Activated CD4-positive, alpha-beta T cell treated with anti-CD3 and anti-CD28 coated beads, Interleukin-2, amount 10 ng/mL, durations not matched to agents 24 days and 14 days (primary cell): ENCODE measurements around the gene COQ8B. TPM values are rescaled to one million over a fixed set of nuclear protein-coding genes. Genes with fewer than 3 reads are reported as not detected.

Experiments used
- DNase-seq: peaks from one replicate; pipeline ENCODE4 v3.0.0; 2022
- H3K27ac Mint-ChIP-seq: one replicate; pipeline ENCODE4 v1.8.0; 2022; ENCODE audit warnings: mild to moderate bottlenecking, mixed read lengths
- H3K27me3 Mint-ChIP-seq: one replicate; pipeline ENCODE4 v1.8.0; 2022; ENCODE audit warnings: mixed read lengths
- H3K36me3 Mint-ChIP-seq: one replicate; pipeline ENCODE4 v1.8.0; 2022; ENCODE audit warnings: low read depth, mild to moderate bottlenecking, mixed read lengths
- H3K4me1 Mint-ChIP-seq: one replicate; pipeline ENCODE4 v1.8.0; 2021; ENCODE audit warnings: mixed read lengths
- H3K4me3 Mint-ChIP-seq: one replicate; pipeline ENCODE4 v1.8.0; 2022; ENCODE audit warnings: mild to moderate bottlenecking, moderate library complexity, mixed read lengths
- H3K9me3 Mint-ChIP-seq: one replicate; pipeline ENCODE4 v1.8.0; 2021; ENCODE audit warnings: mixed read lengths
- intact Hi-C: fragments of 100-400 bp; cut with micrococcal nuclease; formaldehyde crosslinking; loops from one replicate; pipeline ENCODE4 v1.15.1; 2023
- total RNA-seq: library from RNA; stranded (reverse); gene quantifications from 2 replicates; pipeline ENCODE4 v1.2.3, GENCODE V29; 2022

The COQ8B gene
- total RNA-seq, 1 donor from 2014 or later = 33.4 TPM

DNA sequence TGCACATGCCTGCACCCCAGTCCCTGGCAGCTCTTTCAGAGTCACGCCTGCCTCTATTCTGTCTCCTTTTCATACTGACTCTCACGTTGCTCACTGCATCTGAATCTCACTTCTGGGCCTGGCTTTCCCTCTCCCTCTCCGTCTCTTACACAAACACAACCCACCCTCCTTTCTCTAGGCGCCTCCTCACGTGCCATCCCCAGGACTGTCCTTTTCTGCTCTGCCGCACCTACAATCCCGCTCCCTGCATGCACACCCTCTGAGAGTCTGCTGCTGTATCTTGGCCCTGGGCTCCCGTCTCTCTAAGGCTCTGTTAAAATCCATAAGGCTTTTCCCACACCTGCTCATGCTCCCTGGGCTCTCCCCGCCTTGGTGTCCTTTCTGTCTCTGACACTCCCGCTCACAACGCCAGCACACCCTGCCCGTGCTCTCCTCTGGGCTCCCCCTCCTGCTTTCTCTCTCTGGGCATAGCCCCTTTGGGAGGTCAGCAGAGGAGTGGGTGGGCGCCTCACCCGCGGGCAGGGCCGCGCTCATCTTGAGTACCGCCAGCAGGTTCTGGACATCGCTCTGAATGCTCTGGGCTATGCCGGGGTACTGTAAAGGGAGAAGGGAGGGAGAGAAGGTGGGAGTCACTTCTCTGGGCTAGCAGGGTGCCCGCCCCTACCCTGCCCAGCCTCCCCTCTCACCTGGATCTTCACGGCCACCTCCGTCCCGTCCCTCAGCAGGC lies 13.5 kb downstream of the COQ8B start:
- Mint-ChIP-seq H3K27ac (peak overlapping the region; percentile 17), H3K9me3 (no peaks in the 10 kb centered on the region), H3K4me1 (peaks cover 2% of the 10 kb centered on the region)

GRCh38 chr19:40702337-40703012 lies 14.2 kb downstream of the COQ8B start:
- intact Hi-C loops = no loop called here
- H3K4me3 Mint-ChIP-seq = no peak overlapping the region
- peaks cover 32% of the 10 kb centered on the region for H3K36me3 Mint-ChIP-seq
- no peak for DNase-seq
- H3K27me3 Mint-ChIP-seq = no peaks in the 10 kb centered on the region
- H3K4me1 Mint-ChIP-seq = peaks cover 2% of the 10 kb centered on the region
- no peaks in the 10 kb centered on the region for H3K9me3 Mint-ChIP-seq
- no peak overlapping the region for H3K27ac Mint-ChIP-seq

More for the DNA sequence above, 13.5 kb downstream of the COQ8B start:
- no peak for DNase-seq
- Mint-ChIP-seq H3K27me3 (no peaks in the 10 kb centered on the region), H3K36me3 (peaks cover 34% of the 10 kb centered on the region), H3K4me3 (no peak overlapping the region)
- intact Hi-C loops = no loop called here

DNA sequence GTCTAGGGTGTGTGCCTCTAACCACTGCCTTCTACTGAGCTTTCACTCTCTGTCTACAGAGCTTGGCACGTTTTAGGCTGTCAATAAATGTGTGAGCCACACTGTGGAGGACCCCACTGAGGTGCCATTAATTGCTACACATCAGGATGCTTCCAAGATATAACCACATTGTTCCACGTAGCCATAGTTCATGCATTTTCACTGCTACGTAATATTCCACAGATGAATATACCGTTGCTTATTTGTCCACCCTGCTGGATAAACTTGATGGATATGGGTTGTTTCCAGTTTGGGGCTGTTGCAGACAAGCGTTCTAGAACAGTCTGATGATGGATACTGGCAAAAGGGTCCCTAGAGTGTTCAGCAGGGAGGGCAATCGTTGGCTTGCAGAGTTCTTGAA lies 14.9 kb downstream of the COQ8B start:
- H3K27me3 Mint-ChIP-seq = no peaks in the 10 kb centered on the region
- H3K4me3 Mint-ChIP-seq = no peak overlapping the region
- intact Hi-C loops = no loop called here
- no peak overlapping the region for H3K27ac Mint-ChIP-seq
- peaks cover 2% of the 10 kb centered on the region for H3K4me1 Mint-ChIP-seq
- no peaks in the 10 kb centered on the region for H3K9me3 Mint-ChIP-seq
- DNase-seq = no peak
- H3K36me3 Mint-ChIP-seq = peaks cover 32% of the 10 kb centered on the region

DNA sequence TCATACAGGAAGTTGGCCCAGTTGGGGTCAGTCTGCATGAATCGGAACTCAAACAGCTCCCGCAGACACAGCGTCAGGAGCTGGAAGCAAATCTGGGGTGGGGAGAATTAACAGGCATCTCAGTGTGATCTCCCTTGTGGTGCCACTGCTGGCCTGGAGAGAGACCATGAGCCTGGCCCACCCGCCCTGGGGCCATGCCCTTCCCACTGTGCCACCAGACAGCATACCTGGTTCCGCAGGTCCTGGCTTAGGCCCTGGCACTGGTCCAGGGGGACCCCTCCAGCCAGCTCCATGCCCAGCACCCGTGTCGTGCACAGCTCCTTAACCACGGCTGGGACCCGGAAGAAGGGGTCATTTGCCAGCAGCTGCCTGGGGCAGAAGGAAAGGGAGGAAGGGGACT lies 16.6 kb downstream of the COQ8B start:
- intact Hi-C loops = no loop called here

GRCh38 chr19:40697007-40697406 lies 19.7 kb downstream of the COQ8B start:
- Mint-ChIP-seq H3K27me3 (no peaks in the 10 kb centered on the region), H3K4me3 (no peak overlapping the region), H3K4me1 (peaks cover 2% of the 10 kb centered on the region), H3K27ac (no peak overlapping the region), H3K36me3 (peaks cover 15% of the 10 kb centered on the region), H3K9me3 (no peaks in the 10 kb centered on the region)
- no peak for DNase-seq
- intact Hi-C loops = no loop called here

More for the DNA sequence above, 16.6 kb downstream of the COQ8B start:
- no peak overlapping the region for H3K27ac Mint-ChIP-seq
- no peaks in the 10 kb centered on the region for H3K9me3 Mint-ChIP-seq
- H3K4me1 Mint-ChIP-seq = no peaks in the 10 kb centered on the region
- no peak overlapping the region for H3K4me3 Mint-ChIP-seq
- DNase-seq = no peak
- H3K36me3 Mint-ChIP-seq = peaks cover 29% of the 10 kb centered on the region
- no peaks in the 10 kb centered on the region for H3K27me3 Mint-ChIP-seq

DNA sequence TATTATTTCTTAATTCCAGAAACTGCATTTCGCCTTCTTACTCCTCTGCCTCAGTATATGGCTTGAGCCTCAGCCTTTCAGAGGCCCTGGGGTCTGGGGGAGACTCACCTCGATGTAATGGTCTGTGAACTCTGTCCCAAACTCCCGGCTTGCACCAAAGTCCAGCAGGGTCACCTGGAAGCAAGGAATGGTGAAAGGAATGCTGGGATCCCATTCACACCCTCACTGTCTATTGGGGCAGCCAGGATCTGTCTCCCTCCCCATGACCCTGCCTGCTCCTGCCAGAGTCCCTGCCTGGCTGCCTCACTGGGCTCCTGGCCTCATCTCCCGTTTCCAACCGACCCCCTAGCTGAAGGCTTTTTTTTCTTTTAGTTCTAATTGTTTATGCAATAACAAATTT lies 20.8 kb downstream of the COQ8B start:
- peaks cover 4% of the 10 kb centered on the region for H3K4me1 Mint-ChIP-seq
- H3K27ac Mint-ChIP-seq = no peak overlapping the region
- H3K27me3 Mint-ChIP-seq = no peaks in the 10 kb centered on the region
- no peak overlapping the region for H3K4me3 Mint-ChIP-seq
- no peak for DNase-seq
- no peaks in the 10 kb centered on the region for H3K9me3 Mint-ChIP-seq
- intact Hi-C loops = no loop called here
- H3K36me3 Mint-ChIP-seq = peaks cover 12% of the 10 kb centered on the region

GRCh38 chr19:40693896-40694295 lies 22.8 kb downstream of the COQ8B start:
- intact Hi-C loops = no loop called here

GRCh38 chr19:40693150-40693788 lies 23.4 kb downstream of the COQ8B start:
- no peaks in the 10 kb centered on the region for H3K27me3 Mint-ChIP-seq
- no peak for DNase-seq
- no peak overlapping the region for H3K4me3 Mint-ChIP-seq
- peaks cover 8% of the 10 kb centered on the region for H3K36me3 Mint-ChIP-seq
- H3K4me1 Mint-ChIP-seq = peaks cover 4% of the 10 kb centered on the region
- H3K9me3 Mint-ChIP-seq = no peaks in the 10 kb centered on the region
- intact Hi-C loops = no loop called here
- no peak overlapping the region for H3K27ac Mint-ChIP-seq

More at GRCh38 chr19:40693896-40694295, 22.8 kb downstream of the COQ8B start:
- Mint-ChIP-seq H3K9me3 (no peaks in the 10 kb centered on the region), H3K36me3 (peaks cover 8% of the 10 kb centered on the region), H3K4me1 (peaks cover 4% of the 10 kb centered on the region), H3K4me3 (no peak overlapping the region), H3K27me3 (no peaks in the 10 kb centered on the region), H3K27ac (no peak overlapping the region)
- DNase-seq = no peak

DNA sequence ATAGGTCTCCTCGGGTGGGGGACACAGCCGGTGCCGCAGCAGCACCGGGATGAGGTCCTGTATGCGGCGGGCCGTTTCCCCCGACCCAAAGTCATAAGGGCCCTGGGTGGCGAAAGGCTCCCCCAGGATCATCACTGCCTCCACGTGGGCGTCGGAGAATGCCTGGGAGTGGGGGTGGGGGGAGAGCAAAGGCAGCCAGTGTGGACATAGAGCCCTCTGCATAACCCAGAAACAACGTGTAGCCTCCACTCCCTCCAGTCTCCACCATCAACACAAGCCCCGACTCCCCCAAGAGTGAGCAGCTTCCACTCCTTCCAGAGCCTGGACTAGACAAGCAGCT lies 24.5 kb downstream of the COQ8B start:
- Mint-ChIP-seq H3K4me1 (peaks cover 4% of the 10 kb centered on the region), H3K27ac (peak overlapping the region; percentile 59), H3K4me3 (no peak overlapping the region), H3K9me3 (no peaks in the 10 kb centered on the region), H3K36me3 (peaks cover 8% of the 10 kb centered on the region), H3K27me3 (no peaks in the 10 kb centered on the region)
- DNase-seq = no peak
- intact Hi-C loops = no loop called here

GRCh38 chr19:40691421-40692211 lies 25.1 kb downstream of the COQ8B start:
- peak overlapping the region; percentile 94 for H3K27ac Mint-ChIP-seq
- peaks cover 4% of the 10 kb centered on the region for H3K4me1 Mint-ChIP-seq
- peaks cover 8% of the 10 kb centered on the region for H3K36me3 Mint-ChIP-seq
- peak overlapping the region; percentile 91 for H3K4me3 Mint-ChIP-seq
- intact Hi-C loops = loop anchor here (1.0 kb wide), 2 partner anchors 24 to 60 kb away; partner anchors contain the start of gene SNRPA
- H3K9me3 Mint-ChIP-seq = no peaks in the 10 kb centered on the region
- DNase-seq = peak; percentile 64
- H3K27me3 Mint-ChIP-seq = no peaks in the 10 kb centered on the region

DNA sequence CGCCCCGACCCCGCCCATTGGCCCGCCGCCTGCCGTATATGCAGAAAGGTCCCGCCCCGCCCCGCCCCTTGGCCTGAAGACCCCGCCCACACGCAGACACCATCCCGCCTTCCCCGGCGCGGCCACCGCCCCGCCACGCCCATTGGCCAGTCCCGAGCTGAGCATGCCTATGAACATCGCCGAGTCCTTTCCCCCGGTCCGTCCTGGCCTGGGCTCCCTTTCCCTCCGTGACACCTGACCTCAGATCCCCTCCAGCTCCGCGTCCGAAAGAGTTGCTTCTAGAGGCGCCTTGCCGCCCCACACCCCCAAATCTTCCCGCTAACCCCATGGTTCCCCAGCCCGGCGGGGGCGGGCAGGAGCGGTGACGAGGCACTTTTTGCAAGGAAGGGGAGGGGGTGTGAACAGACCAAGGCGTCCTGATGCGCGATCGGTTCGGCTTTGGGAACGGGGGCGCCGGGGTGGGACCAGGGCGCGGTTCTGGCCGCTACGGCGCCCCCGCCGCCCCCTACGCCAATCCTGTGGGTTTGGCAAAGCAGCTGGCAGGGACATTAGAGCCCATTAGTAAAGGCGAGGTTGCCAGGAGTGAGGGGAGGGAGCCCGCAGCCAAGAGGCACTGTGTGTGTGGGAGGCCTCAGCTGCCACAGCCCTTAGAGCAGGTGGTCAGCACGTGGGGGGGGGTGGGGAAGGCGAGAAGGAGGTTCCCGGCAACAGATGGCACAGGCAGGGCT lies 25.8 kb downstream of the COQ8B start:
- Mint-ChIP-seq H3K27ac (peak overlapping the region; percentile 94), H3K4me1 (peaks cover 4% of the 10 kb centered on the region), H3K9me3 (no peaks in the 10 kb centered on the region), H3K4me3 (peak overlapping the region; percentile 91), H3K27me3 (no peaks in the 10 kb centered on the region), H3K36me3 (peaks cover 11% of the 10 kb centered on the region)
- DNase-seq = peak; percentile 95
- intact Hi-C loops = loop anchor here (1.0 kb wide), 3 partner anchors 24 to 60 kb away; partner anchors contain the start of gene SNRPA

- intact Hi-C loops = loop anchor here (1.0 kb wide), 1 partner anchor 27 kb away; no protein-coding TSS in a partner anchor
- H3K9me3 Mint-ChIP-seq = no peaks in the 10 kb centered on the region
- H3K27me3 Mint-ChIP-seq = no peaks in the 10 kb centered on the region
- peak within 1 kb of the TSS; percentile 91 for H3K4me3 Mint-ChIP-seq
- no peak for DNase-seq
- H3K36me3 Mint-ChIP-seq = peaks cover 18% of the 10 kb centered on the region
- peaks cover 4% of the 10 kb centered on the region for H3K4me1 Mint-ChIP-seq
- H3K27ac Mint-ChIP-seq = peak within 1 kb of the TSS; percentile 94
Measured at GRCh38 chr19:40690050-40690692, 26.5 kb downstream of the COQ8B start, which contains the start of gene NUMBL. NUMBL (minus strand) TSS chr19:40690651; CDS start chr19:40690483, 168 bp downstream.
